Activated CD8-positive, alpha-beta T cell treated with anti-CD3 and anti-CD28 coated beads, Interleukin-2, amount 10 ng/mL, durations not matched to agents 7 days and 5 days (primary cell): ENCODE measurements around the gene FOXK2. TPM values are rescaled to one million over a fixed set of nuclear protein-coding genes. Genes with fewer than 3 reads are reported as not detected.

Experiments used
- ATAC-seq: fragments of 150-1000 bp; cut with Tn5 transposase; one replicate; pipeline ENCODE4 v1.10.0; 2021; ENCODE audit warnings: moderate library complexity
- CTCF ChIA-PET: fragments of 350-600 bp; sonication (Branson Sonifier 250); formaldehyde crosslinking; loops from one replicate; lab custom pipeline; 2021; ENCODE audit warnings: antibody characterized with exemption; lab: Charles Lee
- POLR2A ChIA-PET: fragments of 350-600 bp; sonication (Branson Sonifier 250); formaldehyde crosslinking; loops from one replicate; lab custom pipeline; 2021; ENCODE audit warnings: antibody characterized with exemption; lab: Charles Lee
- DNase-seq: peaks from one replicate; pipeline ENCODE4 v3.0.0-alpha.2; 2020
- H3K27ac Mint-ChIP-seq: one replicate; pipeline ENCODE4 v1.8.0; 2021; ENCODE audit warnings: mild to moderate bottlenecking, mixed read lengths
- H3K27me3 Mint-ChIP-seq: one replicate; pipeline ENCODE4 v1.8.0; 2021; ENCODE audit warnings: low read depth, mixed read lengths
- H3K36me3 Mint-ChIP-seq: one replicate; pipeline ENCODE4 v1.8.0; 2021; ENCODE audit warnings: low read depth, mixed read lengths
- H3K4me1 Mint-ChIP-seq: one replicate; pipeline ENCODE4 v1.8.0; 2021; ENCODE audit warnings: low read depth, mixed read lengths
- H3K4me3 Mint-ChIP-seq: one replicate; pipeline ENCODE4 v1.8.0; 2021; ENCODE audit warnings: mild to moderate bottlenecking, mixed read lengths
- H3K9me3 Mint-ChIP-seq: one replicate; pipeline ENCODE4 v1.8.0; 2022; ENCODE audit warnings: mixed read lengths; ENCODE audit not compliant: insufficient read depth
- total RNA-seq, 2 experiments: library from RNA; stranded (reverse); gene quantifications; one replicate each; pipeline ENCODE4 v1.2.3, GENCODE V29; 2021

FOXK2 gene
- total RNA-seq, 2 experiments from 2014 or later = 62.3 to 65.3 TPM

DNA sequence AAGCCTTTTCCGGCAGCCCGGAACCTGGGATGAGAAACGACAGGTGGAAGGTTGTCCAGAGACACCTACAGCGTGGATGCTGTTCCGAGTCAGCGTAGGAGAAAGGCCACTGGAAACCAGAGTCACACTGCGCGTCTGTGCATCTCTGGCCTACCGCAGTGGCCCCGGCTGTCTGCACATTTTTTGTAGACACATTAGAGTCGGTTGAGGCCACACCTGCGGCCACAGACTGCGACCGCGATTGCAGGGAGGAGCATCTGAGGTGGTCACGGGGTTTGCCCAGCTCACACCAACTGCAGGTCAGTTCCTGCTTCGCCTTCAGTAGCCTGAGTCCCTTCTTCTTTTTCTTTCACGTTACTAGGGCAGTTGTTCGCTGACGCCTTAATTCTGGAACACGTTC, 76.4 kb downstream of the FOXK2 start:
- Mint-ChIP-seq H3K4me1 (peaks cover 38% of the 10 kb centered on the region), H3K36me3 (peaks cover 42% of the 10 kb centered on the region), H3K27ac (no peak overlapping the region), H3K4me3 (no peak overlapping the region), H3K9me3 (no peaks in the 10 kb centered on the region), H3K27me3 (no peaks in the 10 kb centered on the region)
- DNase-seq (no peak), ATAC-seq (no peak)
- ChIA-PET CTCF (no interaction called here), POLR2A (no interaction called here)

DNA sequence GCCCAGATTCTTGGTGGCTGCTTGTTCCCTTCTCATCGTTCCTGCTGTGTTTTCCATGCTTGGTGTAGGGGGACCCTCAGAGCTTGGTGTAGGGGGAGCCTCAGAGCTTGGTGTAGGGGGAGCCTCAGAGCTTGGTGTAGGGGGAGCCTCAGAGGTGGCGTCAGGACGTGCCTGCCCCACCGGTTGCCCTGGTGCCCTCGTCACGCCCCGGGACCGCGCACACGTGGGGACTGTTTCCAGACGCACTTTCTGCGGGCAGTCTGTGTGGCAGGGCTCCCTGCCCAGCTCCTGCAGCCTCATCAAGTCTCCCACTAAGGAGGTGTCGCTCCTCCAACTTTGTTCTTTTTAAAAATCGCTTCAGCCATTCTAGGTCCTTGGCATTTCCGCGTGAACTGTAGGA, 76.8 kb downstream of the FOXK2 start:
- H3K27ac Mint-ChIP-seq = no peak overlapping the region

DNA sequence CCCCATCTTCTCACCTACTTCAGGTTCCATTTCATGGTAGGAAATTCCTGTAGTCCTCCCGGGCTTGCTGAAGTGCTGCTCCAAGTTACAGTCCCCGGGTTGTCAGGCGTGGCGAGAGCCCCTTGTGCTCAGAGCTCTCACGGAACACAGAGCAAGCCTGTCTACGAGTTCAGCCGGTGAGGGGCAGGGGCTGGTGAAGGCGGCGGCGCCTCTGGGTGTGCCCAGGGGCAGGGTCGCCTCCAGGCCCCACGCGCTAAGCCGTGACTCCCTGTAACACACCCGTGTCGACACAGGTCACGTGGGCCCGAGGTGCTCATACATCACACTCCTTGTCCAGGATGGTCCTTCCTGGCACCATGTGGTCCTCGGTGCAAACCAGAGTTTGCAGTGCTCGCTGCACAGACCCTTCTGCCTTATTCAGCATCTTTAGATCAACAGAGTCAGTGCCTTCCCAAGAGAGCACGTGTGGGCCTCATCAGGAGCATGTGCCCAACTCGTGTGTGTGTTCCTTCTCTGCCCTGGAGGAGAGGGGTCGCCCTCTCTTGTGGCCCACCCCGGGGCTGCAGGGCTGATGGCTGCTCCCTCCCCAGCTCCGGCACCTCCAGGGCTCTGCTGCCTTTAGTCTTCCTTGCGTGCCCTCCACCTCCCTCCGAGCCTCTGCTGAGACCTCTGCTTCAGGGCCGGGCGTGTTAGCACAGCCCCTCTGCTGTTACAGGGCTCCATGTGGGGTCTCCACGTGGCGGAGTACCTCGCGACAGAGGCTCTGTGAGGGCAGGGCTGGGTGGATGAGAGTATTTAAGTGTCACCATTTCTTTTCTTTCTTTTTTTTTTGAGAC, 77.5 kb downstream of the FOXK2 start:
- POLR2A ChIA-PET = no interaction called here
- Mint-ChIP-seq H3K9me3 (no peaks in the 10 kb centered on the region), H3K4me3 (no peak overlapping the region), H3K4me1 (peaks cover 31% of the 10 kb centered on the region), H3K27ac (no peak overlapping the region), H3K27me3 (no peaks in the 10 kb centered on the region), H3K36me3 (peaks cover 54% of the 10 kb centered on the region)
- no peak for ATAC-seq
- no peak for DNase-seq
- CTCF ChIA-PET = no interaction called here

More for the DNA sequence above, 76.8 kb downstream of the FOXK2 start:
- DNase-seq (no peak), ATAC-seq (no peak)
- POLR2A ChIA-PET = no interaction called here
- Mint-ChIP-seq H3K4me1 (peaks cover 36% of the 10 kb centered on the region), H3K36me3 (peaks cover 46% of the 10 kb centered on the region), H3K4me3 (no peak overlapping the region), H3K9me3 (no peaks in the 10 kb centered on the region), H3K27me3 (no peaks in the 10 kb centered on the region)
- CTCF ChIA-PET = no interaction called here

DNA sequence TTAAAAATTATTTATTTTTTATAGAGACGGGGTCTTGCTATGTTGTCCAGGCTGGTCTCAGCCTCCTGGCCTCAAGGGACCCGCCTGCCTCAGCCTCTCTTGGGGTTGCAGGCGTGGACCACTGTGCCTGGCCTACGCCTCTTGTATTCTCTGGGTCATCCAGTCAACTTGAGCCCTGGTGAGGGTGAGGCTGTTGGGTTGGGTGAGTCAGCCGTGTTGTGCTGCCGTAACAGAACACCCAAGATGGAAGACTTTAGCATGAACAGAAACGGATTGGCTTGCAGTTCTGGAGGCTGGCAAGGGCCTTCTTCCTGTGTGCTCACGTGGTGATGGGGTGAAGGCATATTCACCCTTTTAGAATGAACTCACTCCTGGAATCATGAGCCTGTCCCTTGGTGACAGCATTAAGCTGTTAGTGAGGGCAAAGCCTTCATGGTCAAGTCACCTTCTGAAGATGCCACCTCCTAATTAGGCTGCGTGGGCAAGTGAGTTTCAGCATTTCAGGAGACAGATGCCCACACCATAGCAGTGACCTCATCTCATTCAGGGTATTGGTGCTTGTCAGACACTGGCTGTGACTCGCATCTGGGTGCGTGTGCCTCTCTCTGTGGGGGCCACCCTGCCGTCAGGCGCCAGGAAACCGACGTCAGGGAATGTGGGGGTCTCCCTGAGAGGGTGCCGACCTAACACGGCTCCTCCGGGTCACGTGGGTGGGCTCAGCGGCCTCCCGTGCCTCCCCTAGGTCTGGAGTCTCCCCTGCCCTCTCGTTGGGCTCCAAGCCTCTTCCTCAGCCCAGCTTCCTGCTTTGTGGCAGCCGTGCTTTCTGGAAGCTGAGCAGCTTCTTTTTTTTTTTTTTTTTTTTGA, 79.0 kb downstream of the FOXK2 start:
- H3K36me3 Mint-ChIP-seq = peaks cover 62% of the 10 kb centered on the region
- DNase-seq (no peak), ATAC-seq (no peak)
- CTCF ChIA-PET = no interaction called here
- no peak overlapping the region for H3K27ac Mint-ChIP-seq
- no peaks in the 10 kb centered on the region for H3K9me3 Mint-ChIP-seq
- no peak overlapping the region for H3K4me3 Mint-ChIP-seq
- no peaks in the 10 kb centered on the region for H3K27me3 Mint-ChIP-seq
- peaks cover 22% of the 10 kb centered on the region for H3K4me1 Mint-ChIP-seq
- POLR2A ChIA-PET = no interaction called here

DNA sequence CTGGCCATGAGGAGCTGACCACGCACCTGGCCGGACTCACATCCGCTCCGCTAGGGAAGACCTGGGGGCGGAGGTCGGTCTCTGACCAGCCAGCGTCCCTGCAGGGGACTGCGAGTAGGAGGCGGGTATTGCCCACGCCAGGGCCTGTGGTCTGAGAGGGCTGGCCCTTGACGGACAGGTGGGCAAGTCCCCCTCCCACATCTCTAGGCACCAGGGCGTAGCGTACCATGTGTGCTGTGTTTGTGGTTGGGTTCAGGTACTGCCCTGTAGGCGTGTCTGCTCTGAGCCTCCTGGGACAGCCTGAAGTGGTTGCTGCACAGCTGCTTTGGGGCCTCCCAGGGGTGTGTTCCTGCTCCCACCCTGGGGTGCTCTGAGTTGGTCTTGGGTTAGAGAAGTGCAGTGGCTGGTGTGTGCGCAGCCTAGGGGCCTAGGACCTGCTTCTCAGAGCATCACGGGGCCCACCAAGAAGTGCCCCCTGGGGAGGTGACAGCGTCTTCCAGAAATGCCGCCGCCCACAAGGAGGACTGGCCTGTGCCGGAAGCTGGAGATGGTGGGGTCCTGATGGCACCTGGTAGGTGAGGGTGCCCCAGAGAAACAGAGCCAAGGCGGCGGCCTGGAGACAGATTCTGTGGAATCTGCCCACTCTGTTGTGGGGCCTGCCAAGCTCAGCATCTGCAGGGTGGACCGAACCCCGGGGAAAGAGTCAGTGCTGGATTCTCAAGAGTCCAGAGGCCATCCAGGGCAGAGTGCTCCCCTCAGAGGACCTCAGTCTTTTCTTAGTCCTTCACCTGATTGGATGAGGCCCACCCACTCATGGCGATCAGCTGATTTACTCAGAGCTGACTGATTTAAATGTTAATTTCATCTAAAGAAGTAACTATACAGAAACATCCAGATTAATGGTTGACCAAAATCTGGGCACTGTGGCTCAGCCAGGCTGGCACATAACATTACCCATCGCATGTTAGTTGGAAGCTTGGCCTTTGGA, 80.4 kb downstream of the FOXK2 start:
- no peaks in the 10 kb centered on the region for H3K27me3 Mint-ChIP-seq
- ChIA-PET CTCF (no interaction called here), POLR2A (no interaction called here)
- peaks cover 16% of the 10 kb centered on the region for H3K4me1 Mint-ChIP-seq
- no peak for DNase-seq
- no peak overlapping the region for H3K27ac Mint-ChIP-seq
- peaks cover 64% of the 10 kb centered on the region for H3K36me3 Mint-ChIP-seq
- ATAC-seq = no peak
- no peak overlapping the region for H3K4me3 Mint-ChIP-seq
- H3K9me3 Mint-ChIP-seq = no peaks in the 10 kb centered on the region

DNA sequence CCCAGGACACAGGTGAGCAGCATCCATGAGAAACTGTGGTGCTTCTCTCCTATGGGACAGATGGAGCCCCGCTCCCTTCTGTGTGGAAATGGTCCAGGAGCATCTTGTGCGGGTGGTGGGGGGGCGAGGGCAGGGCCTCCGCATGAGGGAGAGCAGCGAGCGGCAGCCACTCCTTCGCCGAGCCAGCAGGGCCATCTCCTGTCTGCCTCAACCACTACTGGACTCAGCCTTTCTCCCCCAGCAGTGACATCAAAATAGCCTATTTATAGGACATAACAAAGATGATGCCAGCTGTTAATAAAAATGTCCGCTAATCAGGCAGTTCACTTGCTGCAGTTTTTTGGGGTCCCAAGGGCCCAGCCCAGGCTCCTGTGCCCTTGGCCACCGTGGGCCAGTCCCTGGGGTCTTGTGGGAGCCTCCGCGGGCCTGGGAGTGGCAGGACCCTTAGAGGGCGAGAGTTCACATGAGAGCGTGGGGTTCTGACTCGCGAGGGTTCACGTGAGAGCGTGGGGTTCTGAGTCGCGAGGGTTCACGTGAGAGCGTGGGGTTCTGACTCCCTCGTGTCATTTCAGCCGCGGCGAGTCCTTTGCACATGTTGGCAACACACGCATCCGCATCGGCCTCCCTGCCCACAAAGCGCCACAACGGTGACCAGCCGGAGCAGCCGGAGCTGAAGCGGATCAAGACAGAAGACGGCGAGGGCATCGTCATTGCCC, 81.4 kb downstream of the FOXK2 start:
- ChIA-PET CTCF (no interaction called here), POLR2A (no interaction called here)
- no peak for DNase-seq
- H3K36me3 Mint-ChIP-seq = peaks cover 62% of the 10 kb centered on the region
- no peak for ATAC-seq
- H3K27ac Mint-ChIP-seq = no peak overlapping the region
- H3K27me3 Mint-ChIP-seq = no peaks in the 10 kb centered on the region
- H3K4me1 Mint-ChIP-seq = peaks cover 16% of the 10 kb centered on the region
- no peak overlapping the region for H3K4me3 Mint-ChIP-seq
- no peaks in the 10 kb centered on the region for H3K9me3 Mint-ChIP-seq

DNA sequence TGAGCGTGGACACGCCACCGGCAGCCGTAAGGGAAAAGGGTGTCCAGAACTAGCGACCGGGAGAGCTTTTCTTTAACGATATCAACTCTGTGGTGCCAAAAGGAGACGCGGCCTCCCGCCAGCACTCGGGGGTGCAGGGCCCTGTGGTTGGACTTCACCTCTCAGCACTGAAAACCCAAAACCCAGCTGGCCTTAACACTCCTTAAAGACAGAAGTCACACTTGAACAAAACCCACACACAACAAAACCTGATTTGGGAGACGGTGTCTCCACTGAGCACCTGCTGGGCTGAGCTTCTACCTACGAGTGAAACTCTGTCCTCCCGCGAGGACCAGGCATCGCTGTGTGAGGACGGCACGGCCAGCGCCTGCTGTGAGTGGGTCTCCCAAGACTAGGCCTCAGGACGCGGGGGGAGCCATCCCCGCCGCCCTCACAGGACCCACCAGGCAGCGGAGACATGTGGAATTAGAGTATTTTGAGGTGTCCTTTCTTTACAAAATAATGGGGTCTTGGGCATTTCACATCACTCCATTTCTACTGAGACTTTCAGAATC, 82.0 kb downstream of the FOXK2 start:
- Mint-ChIP-seq H3K9me3 (no peaks in the 10 kb centered on the region), H3K27me3 (no peaks in the 10 kb centered on the region), H3K4me3 (no peak overlapping the region), H3K36me3 (peaks cover 61% of the 10 kb centered on the region), H3K27ac (no peak overlapping the region), H3K4me1 (peaks cover 16% of the 10 kb centered on the region)
- ChIA-PET POLR2A (no interaction called here), CTCF (no interaction called here)
- DNase-seq (no peak), ATAC-seq (no peak)

- POLR2A ChIA-PET = no interaction called here
- CTCF ChIA-PET = no interaction called here
Measured at GRCh38 chr17:82602487-82602886, 83.0 kb downstream of the FOXK2 start.

DNA sequence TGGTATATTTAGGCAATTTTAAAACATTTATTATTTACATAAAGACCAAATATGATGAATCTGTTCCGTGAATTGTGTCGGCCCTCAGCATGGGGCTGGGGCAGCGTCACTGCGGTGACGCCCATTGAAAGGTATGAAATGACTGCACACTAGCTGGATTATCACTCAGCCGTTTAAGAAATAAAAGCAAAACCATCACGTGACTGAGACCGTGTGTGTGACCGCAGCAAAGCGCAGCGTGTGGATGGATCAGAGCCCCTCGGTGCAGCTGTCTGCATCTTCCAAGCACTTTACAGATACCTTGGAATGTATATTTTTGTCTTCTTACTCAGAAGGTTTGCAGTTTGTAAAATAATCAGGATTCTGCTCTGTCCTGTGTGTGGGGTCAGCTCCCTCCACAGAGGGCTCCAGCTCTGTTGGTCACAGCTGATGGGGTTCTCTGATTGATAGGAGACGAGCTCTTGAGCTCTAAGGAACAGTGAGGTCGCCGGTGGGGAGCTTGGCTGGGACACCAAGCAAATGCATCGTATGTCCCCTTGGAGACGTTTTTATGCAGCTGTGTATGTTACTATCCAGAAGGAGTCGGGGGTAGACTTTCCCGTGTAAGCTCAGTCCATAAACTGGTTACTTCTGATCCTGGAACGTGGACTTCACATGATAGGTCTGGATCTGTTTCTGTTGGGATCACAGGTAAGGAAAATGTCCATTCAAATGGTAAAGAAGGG, 83.6 kb downstream of the FOXK2 start:
- no peak overlapping the region for H3K27ac Mint-ChIP-seq
- ChIA-PET POLR2A (no interaction called here), CTCF (interaction anchor here (1.1 kb wide), 1 partner anchor 49 kb away, joined by 4 read pairs; no protein-coding TSS in a partner anchor)
- no peaks in the 10 kb centered on the region for H3K9me3 Mint-ChIP-seq
- no peaks in the 10 kb centered on the region for H3K27me3 Mint-ChIP-seq
- DNase-seq (no peak), ATAC-seq (no peak)
- H3K36me3 Mint-ChIP-seq = peaks cover 56% of the 10 kb centered on the region
- H3K4me3 Mint-ChIP-seq = no peak overlapping the region
- H3K4me1 Mint-ChIP-seq = peaks cover 16% of the 10 kb centered on the region

More at GRCh38 chr17:82602487-82602886, 83.0 kb downstream of the FOXK2 start:
- ATAC-seq (no peak), DNase-seq (no peak)
- H3K4me1 Mint-ChIP-seq = peaks cover 16% of the 10 kb centered on the region
- H3K4me3 Mint-ChIP-seq = no peak overlapping the region
- H3K36me3 Mint-ChIP-seq = peaks cover 56% of the 10 kb centered on the region
- H3K27me3 Mint-ChIP-seq = no peaks in the 10 kb centered on the region
- no peaks in the 10 kb centered on the region for H3K9me3 Mint-ChIP-seq
- H3K27ac Mint-ChIP-seq = no peak overlapping the region

- H3K4me3 Mint-ChIP-seq = no peak overlapping the region
- H3K27me3 Mint-ChIP-seq = no peaks in the 10 kb centered on the region
- H3K36me3 Mint-ChIP-seq = peaks cover 58% of the 10 kb centered on the region
- H3K9me3 Mint-ChIP-seq = no peaks in the 10 kb centered on the region
- DNase-seq (peak; percentile 60), ATAC-seq (peak; percentile 81)
- H3K27ac Mint-ChIP-seq = peak overlapping the region; percentile 47
- ChIA-PET POLR2A (interaction anchor here (0.6 kb wide), 1 partner anchor 1372 kb away, joined by 3 read pairs; no protein-coding TSS in a partner anchor), CTCF (interaction anchor here (1.1 kb wide), 1 partner anchor 50 kb away, joined by 4 read pairs; no protein-coding TSS in a partner anchor)
- peaks cover 16% of the 10 kb centered on the region for H3K4me1 Mint-ChIP-seq
Measured at GRCh38 chr17:82603981-82604448, 84.5 kb downstream of the FOXK2 start.
